Brain microvascular endothelial cell (primary cell): Measurements from ENCODE around the gene PXYLP1.
A peak's percentile ranks its signal among the peaks of the same experiment; 100 is the strongest.

Source experiments
- DNase-seq: peaks from one replicate; pipeline ENCODE4 v3.0.0-alpha.2; 2020
- H3K27ac ChIP-seq: fragments of 250-450 bp; sonication (Bioruptor Pico); 2 replicates; pipeline ENCODE4 v1.5.1; 2020; ENCODE audit warnings: mild to moderate bottlenecking, moderate library complexity
- H3K27me3 ChIP-seq: fragments of 250-450 bp; sonication (Bioruptor Pico); replicated peaks from 2 replicates; pipeline ENCODE4 v1.5.1; 2020; ENCODE audit warnings: mild to moderate bottlenecking
- H3K36me3 ChIP-seq: fragments of 250-450 bp; sonication (Bioruptor Pico); replicated peaks from 2 replicates; pipeline ENCODE4 v1.5.1; 2020; ENCODE audit warnings: mild to moderate bottlenecking
- H3K4me3 ChIP-seq: 2 replicates; pipeline ENCODE4 v1.5.1; 2011; ENCODE audit warnings: low read depth, mild to moderate bottlenecking, control low read depth, low read length, moderate library complexity
- in situ Hi-C: cut with HindIII; loops from 2 replicates; pipeline ENCODE4 v1.10.0; 2017; ENCODE audit warnings: low sequenced_read_pairs, low pct_ligation_motif_present
- TF ChIP-seq, protein P1 (sequence below): IDR thresholded peaks from 2 replicates; pipeline ENCODE4 v1.5.1; 2011; ENCODE audit warnings: low read depth, mild to moderate bottlenecking, moderate library complexity, low read length, control low read depth, inconsistent platforms; ENCODE audit errors: missing control alignments

The PXYLP1 gene

DNA sequence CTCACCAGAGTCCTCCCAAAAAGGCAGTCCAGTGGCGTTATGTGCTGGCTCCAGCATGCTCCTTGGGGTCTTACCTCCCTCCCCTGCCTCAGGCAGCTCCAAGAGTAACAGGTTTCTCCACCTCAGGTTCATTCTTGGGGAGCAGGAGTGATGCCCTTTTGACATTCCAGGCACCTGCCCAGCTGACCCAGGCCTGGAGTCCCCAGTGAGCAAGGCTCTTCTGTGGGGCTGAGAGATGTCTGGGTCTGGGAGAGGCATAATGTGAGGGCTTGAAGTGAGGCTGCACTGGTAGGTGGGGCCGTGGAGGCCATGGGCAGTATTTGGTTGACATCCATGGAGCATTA lies 15.3 kb downstream of the PXYLP1 start:
- Histone ChIP-seq H3K27me3 (no peaks in the 10 kb centered on the region), H3K27ac (no peak overlapping the region), H3K36me3 (no peaks in the 10 kb centered on the region), H3K4me3 (no peak overlapping the region)
- in situ Hi-C loops = no loop called here
- TF ChIP-seq, protein P1, sequence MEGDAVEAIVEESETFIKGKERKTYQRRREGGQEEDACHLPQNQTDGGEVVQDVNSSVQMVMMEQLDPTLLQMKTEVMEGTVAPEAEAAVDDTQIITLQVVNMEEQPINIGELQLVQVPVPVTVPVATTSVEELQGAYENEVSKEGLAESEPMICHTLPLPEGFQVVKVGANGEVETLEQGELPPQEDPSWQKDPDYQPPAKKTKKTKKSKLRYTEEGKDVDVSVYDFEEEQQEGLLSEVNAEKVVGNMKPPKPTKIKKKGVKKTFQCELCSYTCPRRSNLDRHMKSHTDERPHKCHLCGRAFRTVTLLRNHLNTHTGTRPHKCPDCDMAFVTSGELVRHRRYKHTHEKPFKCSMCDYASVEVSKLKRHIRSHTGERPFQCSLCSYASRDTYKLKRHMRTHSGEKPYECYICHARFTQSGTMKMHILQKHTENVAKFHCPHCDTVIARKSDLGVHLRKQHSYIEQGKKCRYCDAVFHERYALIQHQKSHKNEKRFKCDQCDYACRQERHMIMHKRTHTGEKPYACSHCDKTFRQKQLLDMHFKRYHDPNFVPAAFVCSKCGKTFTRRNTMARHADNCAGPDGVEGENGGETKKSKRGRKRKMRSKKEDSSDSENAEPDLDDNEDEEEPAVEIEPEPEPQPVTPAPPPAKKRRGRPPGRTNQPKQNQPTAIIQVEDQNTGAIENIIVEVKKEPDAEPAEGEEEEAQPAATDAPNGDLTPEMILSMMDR = no peak
- DNase-seq = no peak

DNA sequence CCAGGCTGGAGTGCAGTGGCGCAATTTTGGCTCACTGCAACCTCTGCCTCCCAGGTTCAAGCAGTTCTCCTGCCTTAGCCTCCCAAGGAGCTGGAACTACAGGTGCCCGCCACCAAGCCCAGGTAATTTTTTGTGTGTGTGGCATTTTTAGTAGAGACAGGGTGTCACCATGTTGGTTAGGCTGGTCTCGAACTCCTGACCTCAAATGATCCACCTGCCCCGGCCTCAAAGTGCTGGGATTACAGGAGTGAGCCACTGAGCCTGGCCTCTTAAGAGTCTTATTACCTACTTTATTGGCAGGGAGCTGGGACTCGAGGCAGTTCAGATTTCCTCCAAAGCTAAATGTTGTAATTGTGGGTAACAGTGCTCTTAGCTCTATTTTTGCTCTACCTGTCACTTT lies 16.4 kb downstream of the PXYLP1 start:
- no peak for DNase-seq
- in situ Hi-C loops = no loop called here
- Histone ChIP-seq H3K27me3 (no peaks in the 10 kb centered on the region), H3K4me3 (no peak overlapping the region), H3K36me3 (no peaks in the 10 kb centered on the region), H3K27ac (no peak overlapping the region)
- TF ChIP-seq, protein P1 = no peak

DNA sequence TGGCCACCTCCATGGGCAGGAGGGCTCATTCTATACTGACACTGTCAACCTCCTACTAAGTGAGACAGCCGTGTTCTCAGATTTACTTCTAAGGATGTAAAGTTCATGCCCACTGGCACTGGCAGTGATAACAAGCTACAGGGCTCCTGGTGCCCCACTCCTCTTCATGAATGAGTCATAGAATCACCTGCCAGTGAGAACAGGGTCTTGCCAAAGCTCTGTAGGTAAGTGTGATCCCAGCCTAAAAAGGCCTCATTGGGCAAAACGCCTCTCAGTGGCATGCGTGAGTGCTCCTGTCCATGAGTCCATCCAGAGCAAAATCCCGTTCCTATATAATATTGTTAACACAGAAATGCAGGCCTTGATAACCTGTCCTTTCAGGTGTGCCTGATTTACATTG lies 17.4 kb downstream of the PXYLP1 start:
- no peak overlapping the region for H3K4me3 ChIP-seq
- H3K36me3 ChIP-seq = no peaks in the 10 kb centered on the region
- in situ Hi-C loops = no loop called here
- no peaks in the 10 kb centered on the region for H3K27me3 ChIP-seq
- TF ChIP-seq, protein P1 = no peak
- no peak overlapping the region for H3K27ac ChIP-seq
- no peak for DNase-seq

DNA sequence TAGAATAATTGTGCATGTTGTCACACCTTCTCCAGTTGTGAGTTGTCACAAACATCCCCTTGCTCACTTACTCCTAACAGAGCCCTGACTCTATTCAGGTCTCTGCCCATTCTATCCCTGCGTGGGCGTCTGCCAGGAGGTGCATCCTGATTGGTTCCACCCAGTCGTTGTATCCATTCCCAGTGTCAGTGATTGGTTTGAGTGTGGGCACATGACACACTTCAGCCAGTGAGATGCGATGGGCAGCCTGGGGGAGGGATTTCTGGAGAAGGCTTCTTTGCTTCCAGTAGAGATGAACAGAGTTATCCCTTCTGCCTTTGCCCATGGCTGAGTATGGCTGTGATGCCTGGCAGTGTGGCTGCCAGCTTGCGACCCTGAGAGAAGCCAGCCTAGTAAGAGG lies 18.7 kb downstream of the PXYLP1 start:
- H3K27me3 ChIP-seq = no peaks in the 10 kb centered on the region
- H3K4me3 ChIP-seq = no peak overlapping the region
- H3K36me3 ChIP-seq = no peaks in the 10 kb centered on the region
- no peak overlapping the region for H3K27ac ChIP-seq
- in situ Hi-C loops = no loop called here
- DNase-seq = no peak
- TF ChIP-seq, protein P1 = no peak

DNA sequence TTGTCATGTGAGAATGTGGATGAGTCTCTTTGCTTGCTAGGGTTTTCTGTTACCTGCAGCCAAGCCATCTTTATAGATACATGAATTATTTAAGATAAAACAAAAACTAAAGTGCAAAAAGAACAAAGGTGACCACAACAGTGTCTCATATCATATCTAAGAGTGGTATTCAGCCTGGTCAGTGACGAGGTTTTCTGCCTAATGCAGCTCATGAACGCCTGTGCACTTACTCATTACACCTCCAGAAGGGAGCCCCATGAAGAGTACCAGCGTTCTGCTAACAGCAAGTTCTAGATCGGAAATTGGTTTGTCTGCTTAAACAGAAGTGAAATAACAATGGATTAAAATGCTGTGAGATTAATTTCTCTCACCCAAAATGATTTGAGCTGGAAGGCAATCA lies 19.2 kb downstream of the PXYLP1 start:
- TF ChIP-seq, protein P1 = no peak
- H3K27me3 ChIP-seq = no peaks in the 10 kb centered on the region
- DNase-seq = peak; percentile 69
- in situ Hi-C loops = no loop called here
- H3K36me3 ChIP-seq = no peaks in the 10 kb centered on the region
- no peak overlapping the region for H3K4me3 ChIP-seq
- H3K27ac ChIP-seq = no peak overlapping the region

DNA sequence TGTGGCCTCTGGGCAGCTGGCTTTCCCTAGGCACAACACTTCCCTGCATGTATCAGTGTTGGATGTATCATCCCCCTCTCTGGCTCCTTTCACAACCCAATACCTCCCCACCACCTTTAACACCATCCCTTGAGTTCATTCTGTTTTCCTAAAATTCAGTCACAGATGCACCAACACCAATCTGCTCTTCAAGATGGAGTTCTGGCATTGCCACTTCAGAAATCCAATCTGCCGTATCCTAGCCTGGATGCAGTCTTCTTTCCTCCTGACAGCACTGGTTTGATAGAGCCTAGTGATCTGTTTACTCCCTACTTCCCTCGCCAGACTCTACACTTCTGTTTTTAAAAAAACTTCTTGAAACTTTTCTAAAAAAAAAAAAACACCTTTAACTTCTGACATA lies 21.7 kb downstream of the PXYLP1 start:
- H3K4me3 ChIP-seq = no peak overlapping the region
- H3K36me3 ChIP-seq = no peaks in the 10 kb centered on the region
- in situ Hi-C loops = no loop called here
- H3K27ac ChIP-seq = no peak overlapping the region
- DNase-seq = no peak
- TF ChIP-seq, protein P1 = no peak
- no peaks in the 10 kb centered on the region for H3K27me3 ChIP-seq
